ENCODE data around the gene ROMO1. TPM values are rescaled to one million over a fixed set of nuclear protein-coding genes. Genes with fewer than 3 reads are reported as not detected.
"Not testable (repeated sequence)": the region's sequence is repeated elsewhere in the genome, so short reads cannot be mapped to it uniquely, and the experiment has no call there.

ROMO1 gene
- total RNA-seq, 1 donor from 2014 or later, result 86.0 TPM

GRCh38 chr20:35708502-35708901 lies 9.3 kb downstream of the ROMO1 start:
- intact Hi-C loops (cut with micrococcal nuclease), result no loop called here

- intact Hi-C loops (cut with micrococcal nuclease), result no loop called here
Measured at GRCh38 chr20:35709259-35709658, 10.1 kb downstream of the ROMO1 start.

- intact Hi-C loops (cut with micrococcal nuclease), result loop anchor here (2.0 kb wide), 1 partner anchor 25 kb away; no protein-coding TSS in a partner anchor
Measured at GRCh38 chr20:35710039-35710438, 10.8 kb downstream of the ROMO1 start.

GRCh38 chr20:35710884-35711587 lies 11.8 kb downstream of the ROMO1 start:
- intact Hi-C loops (cut with micrococcal nuclease), result loop anchor here (2.0 kb wide), 1 partner anchor 24 kb away; no protein-coding TSS in a partner anchor

GRCh38 chr20:35711588-35712209 lies 12.5 kb downstream of the ROMO1 start:
- intact Hi-C loops (cut with micrococcal nuclease), result loop anchor here (2.0 kb wide), 1 partner anchor 23 kb away; no protein-coding TSS in a partner anchor

GRCh38 chr20:35713120-35713519 lies 13.9 kb downstream of the ROMO1 start:
- intact Hi-C loops (cut with micrococcal nuclease), result not testable (repeated sequence)

GRCh38 chr20:35714127-35714526 lies 14.9 kb downstream of the ROMO1 start:
- intact Hi-C loops (cut with micrococcal nuclease), result no loop called here

- intact Hi-C loops (cut with micrococcal nuclease), result no loop called here
Measured at GRCh38 chr20:35715652-35716051, 16.4 kb downstream of the ROMO1 start.

- intact Hi-C loops (cut with micrococcal nuclease), result no loop called here
Measured at GRCh38 chr20:35716330-35716729, 17.1 kb downstream of the ROMO1 start.

GRCh38 chr20:35718321-35718720 lies 19.1 kb downstream of the ROMO1 start:
- intact Hi-C loops (cut with micrococcal nuclease), result not testable (repeated sequence)

- intact Hi-C loops (cut with micrococcal nuclease), result no loop called here
Measured at GRCh38 chr20:35718972-35719635, 19.9 kb downstream of the ROMO1 start.

- intact Hi-C loops (cut with micrococcal nuclease), result no loop called here
Measured at GRCh38 chr20:35719717-35720116, 20.5 kb downstream of the ROMO1 start.

- intact Hi-C loops (cut with micrococcal nuclease), result no loop called here
Measured at GRCh38 chr20:35720165-35721123, 21.2 kb downstream of the ROMO1 start.

GRCh38 chr20:35721219-35721618 lies 22.0 kb downstream of the ROMO1 start:
- intact Hi-C loops (cut with micrococcal nuclease), result no loop called here

- intact Hi-C loops (cut with micrococcal nuclease), result no loop called here
Measured at GRCh38 chr20:35721621-35722020, 22.4 kb downstream of the ROMO1 start.

GRCh38 chr20:35723275-35723639 lies 24.1 kb downstream of the ROMO1 start:
- intact Hi-C loops (cut with micrococcal nuclease), result not testable (repeated sequence)

GRCh38 chr20:35723652-35724320 lies 24.6 kb downstream of the ROMO1 start:
- intact Hi-C loops (cut with micrococcal nuclease), result not testable (repeated sequence)

GRCh38 chr20:35724321-35725230 lies 25.4 kb downstream of the ROMO1 start:
- intact Hi-C loops (cut with micrococcal nuclease), result no loop called here

- intact Hi-C loops (cut with micrococcal nuclease), result no loop called here
Measured at GRCh38 chr20:35726842-35727711, 27.9 kb downstream of the ROMO1 start.

Measured in T-helper 1 cell treated with Interleukin-12 subunit alpha and Interleukin-12 subunit beta and Interleukin-4 antibody, amounts not matched to agents 30 ng/mL and 1 ng/mL, for 36 hours (primary cell).